ENCODE data around the gene SCAPER. TPM values are rescaled to one million over a fixed set of nuclear protein-coding genes. Genes with fewer than 3 reads are reported as not detected.

SCAPER gene
- total RNA-seq, 2 experiments from 2014 or later, result 20.4 to 29.5 TPM

DNA sequence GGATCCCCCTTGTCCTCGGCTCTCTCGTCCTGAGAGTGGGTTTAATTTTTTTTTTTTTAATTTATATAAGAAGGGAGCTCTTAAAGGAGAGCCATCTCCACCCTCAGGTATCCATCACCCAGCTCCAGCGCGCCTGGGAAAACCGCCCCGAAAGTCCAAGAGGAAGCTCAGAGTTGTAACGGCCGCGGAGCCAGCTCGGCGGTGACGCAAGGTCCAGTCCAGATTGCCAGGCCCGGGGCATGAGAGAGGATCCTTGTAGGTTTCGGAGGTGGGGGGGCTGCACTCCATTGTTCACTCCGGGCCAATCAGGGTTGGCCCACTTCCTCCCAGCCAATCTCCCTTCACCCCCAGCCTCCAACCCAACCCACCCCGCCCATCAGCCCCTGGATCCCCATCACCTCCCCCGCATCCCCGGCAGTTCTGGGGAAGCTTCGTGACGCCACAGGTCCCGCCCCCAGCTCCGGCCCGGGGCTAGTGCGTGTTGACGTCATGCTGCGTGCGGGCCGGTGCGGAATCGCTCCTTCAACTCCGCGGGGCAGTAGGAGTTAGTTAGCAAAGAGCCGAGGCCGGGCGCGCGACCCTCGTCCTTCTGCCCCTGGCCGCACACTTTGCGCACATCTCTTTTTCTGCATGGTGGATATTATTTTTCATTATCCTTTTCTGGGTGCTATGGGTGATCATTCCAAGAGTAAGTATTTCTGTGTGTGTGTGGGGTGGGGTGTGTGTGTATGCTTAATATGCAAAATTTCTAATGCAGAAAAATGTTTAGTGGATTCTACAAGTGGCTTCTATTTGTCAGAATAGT lies 568.7 kb downstream of the SCAPER start, which contains the start of gene ISL2:
Gene ISL2, plus strand, starts transcription at position 520 of the 805 bp plus-strand sequence. Its CDS starts 111 bp downstream, at position 631.
- CTCF ChIA-PET, result interaction anchor here (0.8 to 2.1 kb wide), 8 partner anchors 8 to 638 kb away, joined by 3 to 6 read pairs (median 4); no protein-coding TSS in a partner anchor
- H3K36me3 Mint-ChIP-seq, result peaks cover 12% of the 10 kb centered on the region
- ATAC-seq (peak; percentile 77), DNase-seq (peak; percentile 94)
- no peaks in the 10 kb centered on the region for H3K9me3 Mint-ChIP-seq (ENCODE audit: low read depth)
- H3K4me1 Mint-ChIP-seq, result peaks cover 54% of the 10 kb centered on the region
- peak within 1 kb of the TSS; percentile 88 for H3K27ac Mint-ChIP-seq
- peaks cover 57% of the 10 kb centered on the region for H3K27me3 Mint-ChIP-seq
- H3K4me3 Mint-ChIP-seq, result peak within 1 kb of the TSS; percentile 76

DNA sequence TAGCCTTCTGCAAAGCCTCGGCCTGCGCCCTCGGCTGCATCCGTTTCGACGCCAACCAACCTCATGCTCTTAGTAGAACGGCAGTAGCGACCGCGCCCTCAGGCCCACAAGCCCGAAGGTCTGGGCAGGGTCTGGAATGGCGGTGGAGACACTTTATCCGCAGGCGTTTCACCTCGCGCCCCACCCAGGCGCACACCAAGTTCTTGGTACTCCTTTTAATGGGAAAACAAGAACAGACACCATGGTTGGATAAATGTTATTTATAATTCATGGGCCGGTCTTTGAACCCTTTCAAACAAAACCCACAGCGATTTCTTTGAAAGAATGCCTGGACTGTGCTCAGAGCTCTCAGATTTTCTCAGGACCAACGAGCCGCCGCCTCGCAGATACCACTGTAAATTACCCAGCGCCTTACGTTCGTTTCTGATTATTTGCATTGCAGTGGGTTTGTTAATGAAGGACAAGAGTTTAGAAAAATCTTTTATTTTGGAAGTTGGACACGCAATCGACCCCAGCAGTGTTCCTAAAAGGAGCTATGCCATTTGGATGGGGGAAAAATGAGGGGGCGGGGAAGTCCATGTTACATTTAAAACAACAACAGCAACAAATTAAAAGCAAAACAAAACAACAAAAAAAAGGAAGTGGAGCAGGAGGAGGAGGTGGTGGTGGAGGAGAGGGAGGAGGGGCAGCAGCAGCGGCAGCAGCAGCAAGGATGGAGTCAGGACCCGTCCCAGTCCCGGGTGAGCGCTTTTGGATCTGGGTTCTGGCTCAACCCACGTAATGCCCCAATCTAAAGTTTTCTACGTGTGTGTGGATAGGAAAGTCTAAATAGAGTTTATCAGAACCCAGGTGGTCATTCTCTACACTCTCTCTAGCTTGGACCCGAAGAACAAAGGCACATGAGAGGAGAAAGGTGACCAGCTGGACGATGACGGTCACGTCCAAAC lies 569.6 kb downstream of the SCAPER start:
- H3K4me3 Mint-ChIP-seq, result peak overlapping the region; percentile 76
- no peaks in the 10 kb centered on the region for H3K9me3 Mint-ChIP-seq (ENCODE audit: low read depth)
- peaks cover 49% of the 10 kb centered on the region for H3K4me1 Mint-ChIP-seq
- H3K27ac Mint-ChIP-seq, result peak overlapping the region; percentile 88
- ATAC-seq (peak; percentile 22), DNase-seq (peak; percentile 59)
- H3K36me3 Mint-ChIP-seq, result peaks cover 11% of the 10 kb centered on the region
- CTCF ChIA-PET, result interaction anchor here (0.8 to 2.1 kb wide), 11 partner anchors 9 to 638 kb away, joined by 3 to 6 read pairs (median 3); no protein-coding TSS in a partner anchor
- peaks cover 50% of the 10 kb centered on the region for H3K27me3 Mint-ChIP-seq

DNA sequence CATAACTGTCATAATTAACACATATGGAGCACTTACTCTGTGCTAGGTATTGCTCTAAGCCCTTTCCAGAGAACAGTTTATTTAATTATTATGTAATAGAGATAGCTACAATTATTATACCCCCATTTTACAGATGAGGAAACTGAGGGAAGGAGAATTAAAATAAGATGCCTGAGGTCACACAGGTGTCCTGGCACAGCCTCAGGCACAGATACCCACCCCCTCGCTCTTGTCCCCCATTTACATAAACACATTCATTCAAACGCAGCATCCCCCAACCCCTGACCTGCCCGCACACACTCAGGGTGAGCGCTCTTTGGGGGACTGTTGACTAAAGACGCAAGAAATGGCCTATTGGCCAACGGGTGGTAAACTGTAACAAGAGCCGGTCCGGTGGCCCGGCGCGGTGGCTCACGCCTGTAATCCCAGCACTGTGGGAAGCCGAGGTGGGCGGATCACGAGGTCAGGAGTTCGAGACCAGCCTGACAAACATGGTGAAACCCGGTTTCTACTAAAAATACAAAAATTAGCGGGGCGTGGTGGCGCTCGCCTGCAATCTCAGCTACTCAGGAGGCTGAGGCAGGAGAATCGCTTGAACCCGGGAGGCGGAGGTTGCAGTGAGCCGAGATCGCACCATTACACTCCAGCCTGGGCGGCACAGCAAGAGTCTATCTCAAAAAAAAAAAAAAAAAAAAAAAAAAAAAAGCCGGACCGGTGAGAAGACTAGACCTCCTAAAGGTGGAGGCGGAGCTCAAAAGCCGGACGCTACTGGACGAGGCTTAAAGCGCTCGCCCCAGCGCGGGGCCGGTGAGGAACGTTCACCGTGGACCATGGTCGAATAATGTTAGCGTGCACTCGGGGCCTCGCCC lies 570.5 kb downstream of the SCAPER start:
- ATAC-seq, result no peak
- Mint-ChIP-seq H3K36me3 (peaks cover 8% of the 10 kb centered on the region), H3K4me3 (peak overlapping the region; percentile 76), H3K4me1 (peaks cover 40% of the 10 kb centered on the region), H3K27ac (peak overlapping the region; percentile 88), H3K27me3 (peaks cover 47% of the 10 kb centered on the region), H3K9me3 (ENCODE audit: low read depth) (no peaks in the 10 kb centered on the region)
- CTCF ChIA-PET, result interaction anchor here (0.7 to 2.1 kb wide), 10 partner anchors 10 to 432 kb away, joined by 3 to 7 read pairs (median 4); no protein-coding TSS in a partner anchor
- peak; percentile 38 for DNase-seq

DNA sequence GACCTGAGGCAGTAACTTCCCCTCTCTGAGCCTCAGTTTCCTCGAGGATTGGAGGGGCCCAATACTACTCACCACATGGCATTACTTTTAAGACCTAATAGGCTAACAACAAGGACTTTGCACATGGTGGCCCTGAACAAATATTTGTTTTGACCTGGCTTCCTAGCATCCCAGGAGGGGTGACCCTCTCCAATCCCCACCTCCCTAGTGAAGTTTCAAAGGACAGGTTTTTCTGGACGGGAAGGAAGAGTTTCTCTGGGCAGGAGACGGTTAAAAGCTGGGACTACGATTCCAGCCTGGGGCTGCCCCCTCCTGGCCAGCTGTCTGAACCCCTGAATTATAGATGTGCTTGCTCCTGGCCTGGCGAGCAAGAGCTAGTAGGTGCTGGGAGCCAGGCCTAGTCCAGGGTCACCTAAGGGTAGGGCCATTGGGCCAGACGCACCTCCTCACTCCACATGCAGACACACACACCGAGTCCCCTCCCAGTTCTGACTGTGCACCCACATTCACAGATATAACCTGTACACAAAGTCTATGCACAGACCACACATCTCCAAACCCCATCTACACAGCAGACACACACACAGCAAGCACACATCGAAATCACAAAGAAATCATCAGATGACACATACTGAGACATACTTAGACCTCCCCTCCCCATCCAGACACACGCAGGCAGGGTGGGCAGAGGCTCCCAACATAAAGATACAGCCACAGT lies 571.3 kb downstream of the SCAPER start:
- peaks cover 46% of the 10 kb centered on the region for H3K27me3 Mint-ChIP-seq
- DNase-seq, result peak; percentile 40
- no peak overlapping the region for H3K27ac Mint-ChIP-seq
- CTCF ChIA-PET, result interaction anchor here (1.0 to 1.9 kb wide), 7 partner anchors 10 to 143 kb away, joined by 3 to 7 read pairs (median 5); no protein-coding TSS in a partner anchor
- no peaks in the 10 kb centered on the region for H3K9me3 Mint-ChIP-seq (ENCODE audit: low read depth)
- H3K36me3 Mint-ChIP-seq, result peaks cover 6% of the 10 kb centered on the region
- peaks cover 36% of the 10 kb centered on the region for H3K4me1 Mint-ChIP-seq
- ATAC-seq, result no peak
- H3K4me3 Mint-ChIP-seq, result no peak overlapping the region

DNA sequence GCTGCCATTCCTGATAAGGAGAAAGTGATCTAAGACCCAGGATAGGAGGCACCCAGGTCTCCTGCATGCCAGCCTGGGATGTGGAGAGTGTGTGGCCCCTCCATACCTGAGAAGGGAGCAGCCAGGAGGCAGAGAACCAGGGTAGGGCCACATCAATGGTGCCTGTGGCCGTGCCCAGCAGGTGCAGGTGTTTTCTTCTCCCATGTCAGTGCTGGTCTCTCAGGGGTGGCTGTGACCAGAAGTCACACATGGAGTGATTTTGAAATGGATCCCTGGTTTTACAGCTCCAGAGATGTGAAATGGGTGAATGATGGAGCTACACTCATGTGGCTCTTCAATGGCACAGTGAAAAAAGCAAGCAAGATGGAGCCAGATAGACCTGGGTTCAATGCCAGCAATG lies 571.8 kb downstream of the SCAPER start:
- DNase-seq, result peak; percentile 25
- peaks cover 2% of the 10 kb centered on the region for H3K36me3 Mint-ChIP-seq
- peaks cover 31% of the 10 kb centered on the region for H3K4me1 Mint-ChIP-seq
- H3K4me3 Mint-ChIP-seq, result no peak overlapping the region
- no peaks in the 10 kb centered on the region for H3K9me3 Mint-ChIP-seq (ENCODE audit: low read depth)
- CTCF ChIA-PET, result interaction anchor here (0.6 to 1.9 kb wide), 8 partner anchors 10 to 143 kb away, joined by 3 to 7 read pairs (median 4); no protein-coding TSS in a partner anchor
- H3K27ac Mint-ChIP-seq, result no peak overlapping the region
- no peak for ATAC-seq
- H3K27me3 Mint-ChIP-seq, result peaks cover 46% of the 10 kb centered on the region

DNA sequence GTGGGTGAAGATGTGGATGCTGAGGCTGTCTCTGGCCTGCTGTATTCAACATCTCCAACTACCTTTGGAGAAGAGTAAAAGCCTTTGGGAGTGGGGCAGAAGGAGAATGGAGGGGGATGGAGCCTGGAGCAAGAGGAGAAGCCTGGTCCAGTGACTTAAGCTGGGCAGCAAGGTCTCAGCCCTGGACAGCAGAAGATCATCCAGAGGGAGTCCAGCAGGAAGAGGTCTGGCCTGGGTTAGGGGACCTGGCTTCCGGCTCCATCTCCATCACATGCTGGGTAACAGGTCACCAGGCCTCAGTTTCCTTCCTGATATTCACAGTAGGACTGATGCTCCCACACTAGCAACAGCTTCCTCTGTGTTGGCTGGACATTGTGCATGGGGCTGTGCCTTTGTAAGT lies 572.3 kb downstream of the SCAPER start:
- H3K9me3 Mint-ChIP-seq (ENCODE audit: low read depth), result no peaks in the 10 kb centered on the region
- no peak overlapping the region for H3K4me3 Mint-ChIP-seq
- H3K27ac Mint-ChIP-seq, result no peak overlapping the region
- H3K36me3 Mint-ChIP-seq, result peaks cover 2% of the 10 kb centered on the region
- DNase-seq, result peak; percentile 25
- CTCF ChIA-PET, result interaction anchor here (0.6 to 1.9 kb wide), 3 partner anchors 9 to 143 kb away, joined by 3 to 7 read pairs (median 3); no protein-coding TSS in a partner anchor
- peaks cover 51% of the 10 kb centered on the region for H3K27me3 Mint-ChIP-seq
- H3K4me1 Mint-ChIP-seq, result peaks cover 31% of the 10 kb centered on the region
- ATAC-seq, result no peak

DNA sequence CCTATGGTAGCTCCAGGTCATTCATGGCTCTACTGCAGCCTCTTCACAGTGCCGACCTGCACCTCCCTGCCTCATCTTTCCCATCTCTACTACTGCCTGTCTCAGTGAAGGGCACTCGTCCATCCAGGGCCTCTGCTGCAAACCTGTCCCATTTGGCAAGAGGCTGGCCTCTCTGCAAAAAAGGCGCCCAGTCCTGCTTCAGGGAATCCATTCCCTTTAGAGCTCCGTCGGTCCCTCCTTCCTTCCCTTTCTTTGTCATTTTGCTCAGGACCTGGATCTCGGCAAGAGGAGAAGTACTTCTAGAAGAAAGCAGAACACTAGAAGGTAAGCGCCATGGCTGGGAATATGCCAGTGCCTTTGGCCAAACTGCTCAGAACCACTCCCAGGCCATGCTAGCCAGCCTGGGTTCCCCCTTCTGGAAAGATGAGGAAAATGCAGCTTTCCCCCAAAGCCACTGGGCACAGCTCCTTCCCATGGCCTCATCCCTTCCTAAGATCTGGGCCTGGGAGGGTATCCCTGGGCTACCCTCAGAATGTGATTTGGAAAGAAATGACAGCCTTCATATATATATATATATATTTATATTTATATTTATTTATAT lies 575.0 kb downstream of the SCAPER start:
- no peak for ATAC-seq
- H3K36me3 Mint-ChIP-seq, result no peaks in the 10 kb centered on the region
- peaks cover 8% of the 10 kb centered on the region for H3K4me1 Mint-ChIP-seq
- no peak overlapping the region for H3K27ac Mint-ChIP-seq
- CTCF ChIA-PET, result interaction anchor here (1.0 to 1.9 kb wide), 3 partner anchors 15 to 140 kb away, joined by 4 to 8 read pairs (median 5); partner anchors contain the start of gene ETFA
- no peak overlapping the region for H3K4me3 Mint-ChIP-seq
- peaks cover 54% of the 10 kb centered on the region for H3K27me3 Mint-ChIP-seq
- no peaks in the 10 kb centered on the region for H3K9me3 Mint-ChIP-seq (ENCODE audit: low read depth)
- DNase-seq, result no peak

DNA sequence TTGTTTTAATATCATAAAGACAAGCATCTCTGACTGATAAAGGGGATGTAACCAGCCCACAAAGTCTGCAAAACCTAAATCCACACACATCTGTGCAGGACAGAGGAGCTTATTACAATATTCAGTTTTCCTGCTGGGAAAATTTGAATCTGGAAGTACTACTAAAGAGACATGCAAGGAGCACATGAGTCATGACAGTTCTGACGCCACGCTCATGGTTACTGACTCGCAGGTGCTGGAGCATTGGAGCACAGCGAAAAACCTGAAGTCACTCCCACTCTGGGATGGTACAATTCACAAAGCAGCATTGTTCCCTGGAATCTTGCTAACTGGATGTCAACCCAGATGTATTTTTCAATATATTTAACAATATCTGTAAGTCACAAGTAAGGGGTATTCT lies 576.2 kb downstream of the SCAPER start:
- no peaks in the 10 kb centered on the region for H3K36me3 Mint-ChIP-seq
- H3K27ac Mint-ChIP-seq, result no peak overlapping the region
- peaks cover 60% of the 10 kb centered on the region for H3K27me3 Mint-ChIP-seq
- H3K4me1 Mint-ChIP-seq, result peaks cover under 1% of the 10 kb centered on the region
- H3K4me3 Mint-ChIP-seq, result no peak overlapping the region
- no peak for DNase-seq
- CTCF ChIA-PET, result interaction anchor here (1.9 kb wide), 1 partner anchor 138 kb away, joined by 8 read pairs; no protein-coding TSS in a partner anchor
- no peaks in the 10 kb centered on the region for H3K9me3 Mint-ChIP-seq (ENCODE audit: low read depth)
- no peak for ATAC-seq

DNA sequence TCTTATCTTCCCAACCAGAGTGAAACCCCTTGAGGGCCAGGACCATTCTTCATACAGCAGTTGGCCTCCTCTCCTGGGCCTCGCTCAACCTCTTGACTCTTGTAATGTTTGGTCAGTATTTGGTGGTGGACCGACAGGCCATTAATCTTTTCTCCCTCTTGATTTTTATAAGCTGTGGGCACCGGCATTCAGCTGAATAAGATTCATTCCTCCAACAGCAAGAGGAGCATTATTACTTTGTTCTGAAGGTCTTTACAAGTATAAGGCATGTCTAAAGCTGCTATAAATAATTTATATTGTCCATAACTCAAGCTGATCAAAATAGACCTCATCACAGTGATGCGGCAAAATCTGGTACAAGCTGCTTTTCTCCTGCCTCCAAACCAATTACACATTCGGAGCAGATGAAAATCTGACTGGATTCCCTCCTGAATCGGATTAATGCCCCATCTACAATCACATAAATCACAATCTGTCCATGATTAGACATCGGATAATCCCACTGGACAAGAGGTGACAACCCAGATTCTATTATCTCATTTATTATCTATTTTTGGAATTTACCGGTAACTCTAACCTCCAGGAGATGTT lies 576.9 kb downstream of the SCAPER start:
- no peak overlapping the region for H3K4me3 Mint-ChIP-seq
- ATAC-seq (no peak), DNase-seq (no peak)
- no peaks in the 10 kb centered on the region for H3K4me1 Mint-ChIP-seq
- CTCF ChIA-PET, result no interaction called here
- peaks cover 66% of the 10 kb centered on the region for H3K27me3 Mint-ChIP-seq
- no peaks in the 10 kb centered on the region for H3K9me3 Mint-ChIP-seq (ENCODE audit: low read depth)
- H3K36me3 Mint-ChIP-seq, result no peaks in the 10 kb centered on the region
- H3K27ac Mint-ChIP-seq, result no peak overlapping the region

DNA sequence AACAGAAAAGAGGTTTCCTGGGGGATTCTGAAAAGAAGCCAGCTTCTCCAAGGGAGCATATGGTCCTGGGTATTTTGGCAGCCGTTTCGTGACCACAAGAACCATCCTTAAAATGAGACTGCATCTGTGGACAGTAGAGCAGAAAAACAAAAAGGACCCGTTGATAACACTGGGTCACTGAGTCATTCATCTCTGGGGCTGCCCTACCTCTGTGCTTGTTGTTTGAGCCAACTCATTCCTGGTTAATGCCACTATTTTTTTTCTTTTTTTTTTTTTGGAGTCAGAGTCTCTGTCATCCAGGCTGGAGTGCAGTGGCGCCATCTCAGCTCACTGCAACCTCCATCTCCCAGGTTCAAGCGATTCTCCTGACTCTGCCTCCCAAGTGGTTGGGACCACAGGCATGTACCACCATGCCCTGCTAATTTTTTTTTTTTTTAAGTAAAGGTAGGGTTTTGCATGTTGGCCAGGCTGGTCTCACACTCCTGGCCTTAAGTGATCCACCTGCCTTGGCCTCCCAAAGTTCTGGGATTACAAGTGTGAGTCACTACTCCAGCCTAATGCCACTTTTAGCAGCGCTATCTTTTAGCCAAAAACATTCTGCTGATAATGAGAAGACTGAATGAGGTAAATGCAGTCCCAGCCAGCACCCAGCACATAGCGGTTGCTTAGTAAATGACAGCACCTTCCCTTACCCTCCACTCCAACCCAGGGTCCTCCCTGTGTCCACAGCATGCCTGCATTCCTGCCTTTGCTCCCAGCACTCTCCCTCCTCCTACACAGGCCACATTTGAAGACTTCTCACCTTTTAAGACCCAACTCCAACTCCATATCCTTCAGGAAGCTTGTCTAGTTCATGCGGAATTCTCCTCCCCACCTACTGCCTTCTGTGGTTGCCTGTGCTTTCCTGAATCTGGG lies 577.7 kb downstream of the SCAPER start:
- no peak overlapping the region for H3K27ac Mint-ChIP-seq
- H3K4me3 Mint-ChIP-seq, result no peak overlapping the region
- H3K4me1 Mint-ChIP-seq, result no peaks in the 10 kb centered on the region
- CTCF ChIA-PET, result no interaction called here
- H3K36me3 Mint-ChIP-seq, result no peaks in the 10 kb centered on the region
- H3K9me3 Mint-ChIP-seq (ENCODE audit: low read depth), result no peaks in the 10 kb centered on the region
- ATAC-seq (no peak), DNase-seq (no peak)
- peaks cover 69% of the 10 kb centered on the region for H3K27me3 Mint-ChIP-seq

Data from activated CD8-positive, alpha-beta memory T cell treated with anti-CD3 and anti-CD28 coated beads, Interleukin-2, amount 10 ng/mL, durations not matched to agents 7 days and 5 days (primary cell).